ENCODE data around the gene ALG3.

The ALG3 gene

GRCh38 chr3:184196536-184196935 lies 52.2 kb downstream of the ALG3 start:
- no peak for DNase-seq (ENCODE audit: low read depth in 2 of 2)

GRCh38 chr3:184193991-184194539 lies 54.7 kb downstream of the ALG3 start:
- no peak for DNase-seq (ENCODE audit: low read depth in 2 of 2)

GRCh38 chr3:184192889-184193288 lies 55.9 kb downstream of the ALG3 start:
- no peak for DNase-seq (ENCODE audit: low read depth in 2 of 2)

Measured in stimulated activated CD4-positive, alpha-beta T cell treated with anti-CD3 and anti-CD28 coated beads, Interleukin-12 subunit alpha, Interleukin-12 subunit beta, amount 100 ng/mL, for 24 hours (primary cell).